Peyer's patch (tissue), 4 donors: Measurements from ENCODE around the gene MRNIP. TPM values are rescaled to one million over a fixed set of nuclear protein-coding genes. Genes with fewer than 3 reads are reported as not detected.

Experiments
- DNase-seq, 3 donors: peaks; one replicate each; pipeline ENCODE4 v3.0.0-alpha.2; 2017 to 2019
- H3K27ac ChIP-seq, 4 donors: fragments of 200-600 bp; sonication (generic); one replicate each; pipeline ENCODE4 v1.5.1; 2016 to 2019
- H3K27me3 ChIP-seq, 2 donors: fragments of 200-600 bp; sonication (generic); one replicate each; pipeline ENCODE4 v1.5.1; 2019
- H3K36me3 ChIP-seq, 3 donors: fragments of 200-600 bp; sonication (generic); one replicate each; pipeline ENCODE4 v1.5.1; 2016 to 2019
- H3K4me1 ChIP-seq, 4 donors: fragments of 200-600 bp; sonication (generic); one replicate each; pipeline ENCODE4 v1.5.1; 2016 to 2019
- H3K4me3 ChIP-seq, 4 donors: fragments of 200-600 bp; sonication (generic); 1 replicate in 3 of 4; 2 replicates in 1 of 4; pipeline ENCODE4 v1.5.1; 2016 to 2019; ENCODE audit warnings: mild to moderate bottlenecking in 1 of 4
- H3K9me3 ChIP-seq, 4 donors: fragments of 200-600 bp; sonication (generic); one replicate each; pipeline ENCODE4 v1.5.1; 2016 to 2019; ENCODE audit warnings: mild to moderate bottlenecking in 1 of 4
- CTCF ChIP-seq, 6 experiments: fragments of 450-650 bp in 4 of 6; fragments of 200-600 bp in 2 of 6; sonication (generic) in 1 of 6; IDR thresholded peaks; one replicate each; pipeline ENCODE4 v1.5.1; 2017 to 2019; ENCODE audit warnings: antibody characterized with exemption in 6 of 6, mild to moderate bottlenecking in 3 of 6, moderate library complexity in 1 of 6
- POLR2A ChIP-seq, 2 donors: fragments of 450-650 bp; IDR thresholded peaks; one replicate each; pipeline ENCODE4 v1.5.1; 2017; ENCODE audit warnings: antibody characterized with exemption in 2 of 2, mild to moderate bottlenecking in 2 of 2, moderate library complexity in 2 of 2
- total RNA-seq, 4 donors: library from RNA; depleted of rRNA; stranded (reverse); fragments of >200 nt; gene quantifications; one replicate each; pipeline ENCODE4 v1.1.0, GENCODE V29; 2016

MRNIP gene
- total RNA-seq, 4 donors from 2014 or later: 21.5 to 120 (median 68.3) TPM

DNA sequence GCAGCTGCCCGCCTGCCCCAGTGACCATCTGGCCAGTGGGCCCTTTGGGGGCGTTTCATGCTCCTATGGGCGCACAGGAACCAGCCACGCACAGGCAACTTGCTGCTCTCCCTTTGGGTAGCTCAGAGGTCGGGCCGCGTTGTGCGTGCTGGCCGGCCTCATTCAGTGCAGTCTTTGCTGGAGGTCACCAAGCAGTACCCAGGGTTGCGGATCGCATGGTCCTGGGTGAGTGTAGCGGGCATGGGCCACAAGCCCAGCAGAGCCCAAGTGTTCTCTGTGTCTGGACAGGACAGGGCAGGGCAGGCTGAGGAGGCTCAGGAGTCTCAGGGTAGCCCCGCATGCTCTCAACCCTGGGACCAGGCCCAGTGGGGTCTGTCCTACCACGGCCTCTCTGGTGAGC, 9.9 kb upstream of the MRNIP start:
- H3K4me3 ChIP-seq: no peak overlapping the region
- no peak for DNase-seq
- no peaks in the 10 kb centered on the region for H3K4me1 ChIP-seq
- no peak overlapping the region for H3K27ac ChIP-seq
- peaks cover 0 to 74% (median 0%) of the 10 kb centered on the region in 3 donors for H3K36me3 ChIP-seq
- H3K9me3 ChIP-seq: no peaks in the 10 kb centered on the region
- no peak for TF ChIP-seq CTCF (IDR thresholded peaks at IDR 0.05)
- TF ChIP-seq POLR2A (IDR thresholded peaks at IDR 0.05): no peak
- H3K27me3 ChIP-seq: no peaks in the 10 kb centered on the region

GRCh38 chr5:179867476-179867875, 8.9 kb upstream of the MRNIP start:
- DNase-seq: peak in 1 of 3 donors; percentile 38
- no peak overlapping the region for H3K27ac ChIP-seq
- H3K9me3 ChIP-seq: no peaks in the 10 kb centered on the region
- no peaks in the 10 kb centered on the region for H3K27me3 ChIP-seq
- no peak overlapping the region for H3K4me3 ChIP-seq
- peaks cover 0 to 74% (median 0%) of the 10 kb centered on the region in 3 donors for H3K36me3 ChIP-seq
- no peaks in the 10 kb centered on the region for H3K4me1 ChIP-seq
- TF ChIP-seq POLR2A (IDR thresholded peaks at IDR 0.05) (no peak), CTCF (IDR thresholded peaks at IDR 0.05) (no peak)

DNA sequence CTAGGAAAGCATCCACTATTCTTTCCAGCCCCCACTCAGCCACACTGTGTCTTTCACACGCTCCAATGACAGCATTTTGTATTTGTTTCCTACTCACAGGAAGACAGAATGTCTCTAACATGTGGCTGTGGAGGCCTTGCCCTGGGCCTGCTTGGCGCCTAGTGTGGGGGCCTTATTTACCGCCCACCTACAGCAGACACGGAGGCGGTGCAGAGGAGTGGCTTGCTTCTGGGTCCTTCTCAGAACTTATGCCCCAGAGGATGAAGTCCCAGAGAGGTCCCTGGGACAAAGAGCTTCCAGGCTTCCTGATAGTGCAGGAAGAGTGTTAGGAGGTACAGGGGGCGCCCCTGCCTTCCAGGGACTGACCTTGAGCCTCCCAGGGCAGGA, 8.5 kb upstream of the MRNIP start:
- Histone ChIP-seq H3K4me1 (no peaks in the 10 kb centered on the region), H3K36me3 (peaks cover 0 to 74% (median 0%) of the 10 kb centered on the region in 3 donors)
- peak in 1 of 3 donors; percentile 34 for DNase-seq

GRCh38 chr5:179866241-179867078, 7.8 kb upstream of the MRNIP start:
- no peak overlapping the region for H3K4me3 ChIP-seq
- H3K9me3 ChIP-seq: no peaks in the 10 kb centered on the region
- TF ChIP-seq CTCF (IDR thresholded peaks at IDR 0.05) (no peak), POLR2A (IDR thresholded peaks at IDR 0.05) (no peak)
- peaks cover 0 to 71% (median 0%) of the 10 kb centered on the region in 3 donors for H3K36me3 ChIP-seq
- no peak overlapping the region for H3K27ac ChIP-seq
- H3K27me3 ChIP-seq: no peaks in the 10 kb centered on the region
- H3K4me1 ChIP-seq: no peaks in the 10 kb centered on the region
- peak in 1 of 3 donors; percentile 36 for DNase-seq

More for the DNA sequence above, 8.5 kb upstream of the MRNIP start:
- no peaks in the 10 kb centered on the region for H3K9me3 ChIP-seq
- no peak overlapping the region for H3K27ac ChIP-seq
- H3K4me3 ChIP-seq: no peak overlapping the region
- TF ChIP-seq CTCF (IDR thresholded peaks at IDR 0.05) (no peak), POLR2A (IDR thresholded peaks at IDR 0.05) (no peak)
- no peaks in the 10 kb centered on the region for H3K27me3 ChIP-seq

- Histone ChIP-seq H3K27ac (no peak overlapping the region), H3K4me1 (no peaks in the 10 kb centered on the region), H3K9me3 (no peaks in the 10 kb centered on the region), H3K36me3 (peaks cover 0 to 63% (median 0%) of the 10 kb centered on the region in 3 donors), H3K4me3 (no peak overlapping the region), H3K27me3 (no peaks in the 10 kb centered on the region)
- peak in 1 of 3 donors; percentile 30 for DNase-seq
- TF ChIP-seq POLR2A (IDR thresholded peaks at IDR 0.05) (no peak), CTCF (IDR thresholded peaks at IDR 0.05) (no peak)
These were observed 7.0 kb upstream of the MRNIP start for GRCh38 chr5:179865491-179866240.
